GM03348 (cell line): ENCODE results near the gene C15orf39.
A peak's percentile ranks its signal among the peaks of the same experiment; 100 is the strongest.
"Not testable (repeated sequence)": the region's sequence is repeated elsewhere in the genome, so short reads cannot be mapped to it uniquely, and the experiment has no call there.

ENCODE experiments used
- DNase-seq: peaks from one replicate; pipeline ENCODE4 v3.0.0; 2012; ENCODE audit warnings: low spot score

Gene C15orf39

GRCh38 chr15:75212200-75212858, 10.6 kb downstream of the C15orf39 start:
- no peak for DNase-seq

- no peak for DNase-seq
Measured at GRCh38 chr15:75213212-75213767, 11.6 kb downstream of the C15orf39 start.

- no peak for DNase-seq
Measured at GRCh38 chr15:75213768-75214221, 12.1 kb downstream of the C15orf39 start.

GRCh38 chr15:75214293-75215096, 12.8 kb downstream of the C15orf39 start:
- no peak for DNase-seq

GRCh38 chr15:75215107-75216004, 13.7 kb downstream of the C15orf39 start:
- no peak for DNase-seq

GRCh38 chr15:75217012-75217411, 15.3 kb downstream of the C15orf39 start:
- no peak for DNase-seq

- DNase-seq: not testable (repeated sequence)
Measured at GRCh38 chr15:75217574-75217973, 15.9 kb downstream of the C15orf39 start.

GRCh38 chr15:75219507-75219929, 17.8 kb downstream of the C15orf39 start:
- not testable (repeated sequence) for DNase-seq

- DNase-seq: no peak
Measured at GRCh38 chr15:75223688-75224087, 22.0 kb downstream of the C15orf39 start.

- no peak for DNase-seq
Measured at GRCh38 chr15:75224281-75224680, 22.6 kb downstream of the C15orf39 start.

- DNase-seq: not testable (repeated sequence)
Measured at GRCh38 chr15:75225102-75225836, 23.6 kb downstream of the C15orf39 start.

- DNase-seq: no peak
Measured at GRCh38 chr15:75225951-75226732, 24.5 kb downstream of the C15orf39 start.

- not testable (repeated sequence) for DNase-seq
Measured at GRCh38 chr15:75227112-75227511, 25.4 kb downstream of the C15orf39 start.

GRCh38 chr15:75227663-75228280, 26.1 kb downstream of the C15orf39 start:
- DNase-seq: no peak

- DNase-seq: no peak
Measured at GRCh38 chr15:75228787-75229186, 27.1 kb downstream of the C15orf39 start.

- peak; percentile 61 for DNase-seq
Measured at GRCh38 chr15:75229191-75230015, 27.7 kb downstream of the C15orf39 start.

- no peak for DNase-seq
Measured at GRCh38 chr15:75230016-75230343, 28.3 kb downstream of the C15orf39 start.

- DNase-seq: no peak
Measured at GRCh38 chr15:75230551-75231371, 29.1 kb downstream of the C15orf39 start.
